Fibroblast of the aortic adventitia (primary cell): Measurements from ENCODE around the gene BRPF3. TPM values are rescaled to one million over a fixed set of nuclear protein-coding genes. Genes with fewer than 3 reads are reported as not detected.

Source experiments
- DNase-seq: peaks from one replicate; pipeline ENCODE4 v3.0.0-alpha.2; 2010; ENCODE audit warnings: low read depth
- H3K4me3 ChIP-seq: 2 replicates; pipeline ENCODE4 v1.5.1; 2011; ENCODE audit warnings: low read depth, mild to moderate bottlenecking, control low read depth, low read length, moderate library complexity
- total RNA-seq: library from RNA; depleted of rRNA; stranded (reverse); fragments of >200 nt; gene quantifications from 2 replicates; pipeline ENCODE4 v1.2.3, GENCODE V29; 2012; ENCODE audit warnings: low replicate concordance
- TF ChIP-seq, protein P1 (sequence below): IDR thresholded peaks from 2 replicates; pipeline ENCODE4 v1.5.1; 2011; ENCODE audit warnings: mild to moderate bottlenecking, low read length, control low read depth, inconsistent platforms; ENCODE audit not compliant: insufficient read depth

BRPF3 gene
- total RNA-seq, 1 donor, result 19.1 TPM

DNA sequence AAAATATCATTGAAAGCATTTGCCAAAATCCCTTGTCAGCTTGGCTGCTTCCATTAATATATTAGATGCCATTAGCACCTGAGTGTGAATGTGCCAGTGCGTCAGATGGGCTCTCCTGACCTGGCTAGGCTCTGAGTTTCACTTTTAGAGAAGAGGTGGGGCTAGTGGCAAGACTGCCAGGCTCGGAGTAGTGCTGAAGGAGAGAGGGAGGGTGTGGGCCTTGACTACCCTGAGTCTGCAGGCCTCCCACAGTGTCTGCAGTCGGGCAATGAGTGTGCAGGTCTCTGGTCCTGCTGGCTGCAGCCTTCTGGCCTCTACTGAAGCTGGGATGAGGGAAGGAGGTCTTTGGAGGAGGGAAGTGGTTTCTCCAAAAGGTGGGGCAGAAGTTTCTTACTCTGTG lies 38.8 kb downstream of the BRPF3 start:
- no peak for DNase-seq
- TF ChIP-seq, protein P1, sequence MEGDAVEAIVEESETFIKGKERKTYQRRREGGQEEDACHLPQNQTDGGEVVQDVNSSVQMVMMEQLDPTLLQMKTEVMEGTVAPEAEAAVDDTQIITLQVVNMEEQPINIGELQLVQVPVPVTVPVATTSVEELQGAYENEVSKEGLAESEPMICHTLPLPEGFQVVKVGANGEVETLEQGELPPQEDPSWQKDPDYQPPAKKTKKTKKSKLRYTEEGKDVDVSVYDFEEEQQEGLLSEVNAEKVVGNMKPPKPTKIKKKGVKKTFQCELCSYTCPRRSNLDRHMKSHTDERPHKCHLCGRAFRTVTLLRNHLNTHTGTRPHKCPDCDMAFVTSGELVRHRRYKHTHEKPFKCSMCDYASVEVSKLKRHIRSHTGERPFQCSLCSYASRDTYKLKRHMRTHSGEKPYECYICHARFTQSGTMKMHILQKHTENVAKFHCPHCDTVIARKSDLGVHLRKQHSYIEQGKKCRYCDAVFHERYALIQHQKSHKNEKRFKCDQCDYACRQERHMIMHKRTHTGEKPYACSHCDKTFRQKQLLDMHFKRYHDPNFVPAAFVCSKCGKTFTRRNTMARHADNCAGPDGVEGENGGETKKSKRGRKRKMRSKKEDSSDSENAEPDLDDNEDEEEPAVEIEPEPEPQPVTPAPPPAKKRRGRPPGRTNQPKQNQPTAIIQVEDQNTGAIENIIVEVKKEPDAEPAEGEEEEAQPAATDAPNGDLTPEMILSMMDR, result no peak
- H3K4me3 ChIP-seq, result no peak overlapping the region

DNA sequence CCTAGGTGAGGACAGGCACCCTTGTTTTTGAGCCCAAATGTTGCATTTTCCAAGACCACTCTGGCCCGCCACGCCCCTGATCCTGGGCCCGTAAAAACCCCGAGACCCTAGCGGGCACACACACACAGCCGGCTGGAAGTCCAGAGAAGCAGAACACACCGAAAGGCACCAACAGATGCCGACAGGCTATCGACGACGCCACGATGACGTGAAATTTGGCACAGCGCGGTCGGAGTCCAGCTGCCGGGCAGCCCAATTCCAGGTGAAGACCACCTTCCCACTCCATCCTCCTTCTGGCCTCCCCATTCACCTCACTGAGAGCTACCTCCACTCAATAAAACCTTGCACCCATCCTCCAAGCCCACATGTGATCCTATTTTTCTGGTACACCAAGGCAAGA lies 39.3 kb downstream of the BRPF3 start:
- TF ChIP-seq, protein P1, result no peak
- no peak overlapping the region for H3K4me3 ChIP-seq
- DNase-seq, result no peak

DNA sequence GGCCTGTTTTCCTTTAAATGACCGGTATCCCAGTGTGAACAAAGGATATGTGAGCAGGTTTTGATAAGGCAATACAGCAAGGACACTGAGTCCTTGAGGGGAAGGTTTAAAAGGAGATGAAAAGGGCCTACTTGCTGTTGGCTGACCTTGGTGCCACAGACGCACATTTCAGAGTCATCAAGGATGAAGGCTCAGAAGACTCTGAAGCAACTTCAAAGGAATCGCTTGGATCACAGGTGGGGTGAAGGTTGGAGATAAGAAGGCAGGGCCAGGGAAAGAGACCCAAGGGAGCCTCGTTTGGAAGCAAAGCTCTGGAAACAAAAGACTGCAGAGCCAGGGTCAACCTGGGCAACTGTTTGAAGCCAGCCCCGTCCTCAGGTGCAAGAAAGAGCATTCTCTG lies 43.2 kb downstream of the BRPF3 start:
- TF ChIP-seq, protein P1, result no peak
- H3K4me3 ChIP-seq, result no peak overlapping the region
- DNase-seq, result no peak

DNA sequence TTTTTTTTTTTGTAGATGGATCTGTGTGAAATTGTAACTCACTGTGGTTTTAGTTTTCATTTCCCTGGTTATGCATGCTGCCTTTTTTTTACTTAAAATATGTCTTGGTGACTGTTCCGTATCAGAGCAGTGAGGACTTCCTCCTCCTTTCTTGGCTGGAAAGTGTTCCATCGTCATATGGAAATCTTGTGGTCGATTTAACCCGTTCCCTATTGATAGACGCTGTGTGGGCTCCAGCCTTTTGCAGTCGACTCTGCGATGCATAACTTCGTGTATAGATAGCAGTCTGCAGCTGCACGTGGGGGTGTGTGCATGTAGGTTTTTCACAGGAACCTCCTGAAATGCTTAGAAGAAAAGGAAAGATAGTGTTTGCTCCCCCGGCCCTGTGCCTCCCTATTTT lies 45.2 kb downstream of the BRPF3 start:
- TF ChIP-seq, protein P1, result no peak
- DNase-seq, result peak; percentile 40
- H3K4me3 ChIP-seq, result no peak overlapping the region

DNA sequence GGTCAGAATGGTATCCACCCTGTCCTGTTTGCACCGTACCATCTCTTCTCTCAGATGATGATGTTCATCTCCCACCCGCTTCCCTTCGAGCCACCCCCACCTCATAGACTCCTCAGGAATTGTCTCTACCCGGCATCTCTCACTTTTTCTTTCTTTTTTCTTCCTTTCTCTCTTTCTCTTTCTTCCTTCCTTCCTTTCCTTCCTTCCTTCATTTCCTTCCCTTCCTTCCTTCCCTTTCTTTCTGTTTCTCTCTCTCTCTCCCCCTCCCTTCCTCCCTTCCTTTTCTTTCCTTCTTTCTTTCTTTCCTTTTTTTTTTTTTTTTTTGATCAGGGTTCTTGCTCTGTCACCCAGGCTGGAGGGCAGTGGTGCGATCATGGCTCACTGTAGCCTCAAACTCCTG lies 45.6 kb downstream of the BRPF3 start:
- no peak for DNase-seq
- H3K4me3 ChIP-seq, result no peak overlapping the region
- TF ChIP-seq, protein P1, result no peak

DNA sequence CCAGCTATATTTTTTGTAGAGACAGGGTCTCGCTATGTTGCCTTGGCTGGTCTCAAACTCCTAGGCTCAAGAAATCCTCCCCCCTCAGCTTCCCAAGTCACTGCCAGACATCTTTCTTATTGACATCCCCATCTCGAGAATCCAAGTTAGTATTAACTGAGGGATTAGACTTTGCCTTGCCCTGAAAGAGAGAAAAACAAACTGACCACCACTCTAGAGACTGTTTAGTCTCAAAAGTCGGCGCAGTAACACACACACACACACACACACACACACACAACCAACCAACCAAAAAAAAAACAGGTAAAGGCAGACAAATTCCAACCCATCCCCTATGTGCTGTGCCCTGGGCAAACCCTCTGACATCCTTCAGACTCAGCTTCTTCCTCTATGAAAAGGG lies 46.1 kb downstream of the BRPF3 start:
- no peak for DNase-seq
- H3K4me3 ChIP-seq, result no peak overlapping the region
- TF ChIP-seq, protein P1, result no peak

DNA sequence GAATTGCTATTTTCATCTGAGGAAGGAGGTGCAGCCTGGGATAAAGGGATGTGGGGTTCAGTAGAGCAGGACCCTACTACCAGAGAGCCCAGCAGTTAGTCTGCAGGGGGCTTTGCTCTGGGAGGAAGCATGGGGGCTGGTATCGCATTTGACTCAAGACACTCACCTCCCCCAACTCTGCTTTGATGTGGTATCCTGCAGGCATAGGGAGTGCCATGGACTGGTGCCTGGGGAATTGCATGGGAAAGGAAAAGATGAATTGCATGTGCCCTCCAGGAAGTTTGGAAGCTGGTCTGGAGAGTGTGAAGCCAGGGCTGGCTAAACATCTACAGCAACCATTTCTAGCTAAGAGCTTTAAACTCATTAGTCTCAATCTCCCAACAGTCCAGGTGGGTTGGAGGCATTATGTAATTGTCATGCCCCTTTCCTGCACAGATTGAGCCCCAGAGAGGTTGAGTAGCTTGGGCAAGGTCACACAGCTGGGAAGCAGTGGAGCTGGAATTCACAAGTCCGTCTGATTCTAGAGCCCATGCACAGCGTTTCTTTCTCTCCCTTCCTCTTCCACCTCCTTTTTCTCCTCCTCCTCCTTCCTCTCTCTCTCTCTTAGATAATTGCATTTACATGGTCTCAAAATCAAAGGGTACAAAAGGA lies 47.1 kb downstream of the BRPF3 start:
- H3K4me3 ChIP-seq, result no peak overlapping the region
- DNase-seq, result no peak
- TF ChIP-seq, protein P1, result no peak
